Fibroblast of lung (primary cell): ENCODE data around the gene HEMK1. TPM values are rescaled to one million over a fixed set of nuclear protein-coding genes. Genes with fewer than 3 reads are reported as not detected.

Experiments used
- DNase-seq, 2 donors: peaks; one replicate each; pipeline versions ENCODE4 v3.0.0 to v3.0.0-alpha.2; 2010; ENCODE audit warnings: low read depth in 2 of 2
- H2AFZ ChIP-seq: 2 replicates; pipeline ENCODE4 v1.5.1; 2012; ENCODE audit warnings: low read length, control low read depth, inconsistent platforms
- H3K27ac ChIP-seq: 2 replicates; pipeline ENCODE4 v1.5.1; 2011; ENCODE audit warnings: low read length, control low read depth; ENCODE audit not compliant: insufficient read depth
- H3K27me3 ChIP-seq: 2 replicates; pipeline ENCODE4 v1.5.1; 2011; ENCODE audit warnings: mild to moderate bottlenecking, low read length; ENCODE audit not compliant: control insufficient read depth, insufficient read depth
- H3K36me3 ChIP-seq: 2 replicates; pipeline ENCODE4 v1.5.1; 2011; ENCODE audit warnings: low read length; ENCODE audit not compliant: control insufficient read depth, insufficient read depth
- H3K4me1 ChIP-seq: 2 replicates; pipeline ENCODE4 v1.5.1; 2011; ENCODE audit warnings: low read length; ENCODE audit not compliant: control insufficient read depth, insufficient read depth; ENCODE audit errors: extremely low read depth
- H3K4me2 ChIP-seq: 2 replicates; pipeline ENCODE4 v1.5.1; 2011; ENCODE audit warnings: low read length, control low read depth; ENCODE audit not compliant: insufficient read depth; ENCODE audit errors: extremely low read depth
- H3K4me3 ChIP-seq, 4 experiments: fragments of 200-600 bp in 1 of 4; sonication (generic) in 1 of 4; replicated peaks in 1 of 4; 2 replicates each; pipeline ENCODE4 v1.5.1; 2011 to 2016; ENCODE audit warnings: low read length in 4 of 4, low read depth in 3 of 4, mild to moderate bottlenecking in 3 of 4, control low read depth in 2 of 4, inconsistent platforms in 1 of 4, mixed read lengths in 1 of 4; ENCODE audit not compliant: insufficient read depth in 1 of 4; ENCODE audit errors: control extremely low read depth in 1 of 4
- H3K79me2 ChIP-seq: 2 replicates; pipeline ENCODE4 v1.5.1; 2012; ENCODE audit warnings: mild to moderate bottlenecking, low read length, inconsistent platforms; ENCODE audit not compliant: control insufficient read depth, insufficient read depth
- H3K9ac ChIP-seq: 2 replicates; pipeline ENCODE4 v1.5.1; 2011; ENCODE audit warnings: mild to moderate bottlenecking, low read length, control low read depth; ENCODE audit not compliant: insufficient read depth
- H3K9me3 ChIP-seq: 2 replicates; pipeline ENCODE4 v1.5.1; 2012; ENCODE audit warnings: low read depth, low read length; ENCODE audit not compliant: control insufficient read depth, insufficient read depth
- H4K20me1 ChIP-seq: 2 replicates; pipeline ENCODE4 v1.5.1; 2011; ENCODE audit warnings: low read length; ENCODE audit not compliant: control insufficient read depth, insufficient read depth; ENCODE audit errors: extremely low read depth
- CTCF ChIP-seq, 2 donors: IDR thresholded peaks in 1 of 2; conservative IDR thresholded peaks in 1 of 2; 1 replicate in 1 of 2; 2 replicates in 1 of 2; pipeline ENCODE4 v1.5.1; 2011 to 2012; ENCODE audit warnings: low read length in 2 of 2, control low read depth in 1 of 2, inconsistent platforms in 1 of 2, low read depth in 1 of 2, mild to moderate bottlenecking in 1 of 2
- EZH2 ChIP-seq: IDR thresholded peaks from 2 replicates; pipeline ENCODE4 v1.5.1; 2012; ENCODE audit warnings: low read length, control low read depth, mild to moderate bottlenecking; ENCODE audit errors: missing control alignments
- polyA plus RNA-seq, 2 donors: library from polyadenylated mRNA; depleted of rRNA in 1 of 2; stranded (reverse) in 1 of 2; unstranded in 1 of 2; fragments of >200 nt; gene quantifications; 2 replicates each; pipeline ENCODE4 v1.2.1, GENCODE V29; 2011 to 2012; ENCODE audit warnings: missing spikeins in 1 of 2
- total RNA-seq: library from RNA; depleted of rRNA; stranded (reverse); fragments of >200 nt; gene quantifications from 2 replicates; pipeline ENCODE4 v1.2.1, GENCODE V29; 2014

Gene HEMK1
- total and polyA plus RNA-seq, 2 donors (not counting 1 experiment from before 2014, with no cell fraction given), result 8.4 to 12.7 TPM

- Histone ChIP-seq H3K36me3 (no peaks in the 10 kb centered on the region), H2AFZ (no peak overlapping the region), H3K27ac (peak overlapping the region; percentile 85), H4K20me1 (no peaks in the 10 kb centered on the region), H3K4me2 (no peak overlapping the region), H3K9ac (no peak overlapping the region), H3K4me3 (no peak overlapping the region), H3K4me1 (peaks cover 22% of the 10 kb centered on the region), H3K79me2 (no peaks in the 10 kb centered on the region), H3K9me3 (no peaks in the 10 kb centered on the region), H3K27me3 (no peaks in the 10 kb centered on the region)
- TF ChIP-seq EZH2 (no peak), CTCF (conservative IDR thresholded peaks at IDR 0.05 in 1 of 2, IDR thresholded peaks at IDR 0.05 in 1 of 2; ENCODE audit: low read depth in 1 of 2, low read length in 2 of 2) (no peak)
- no peak for DNase-seq
These were observed 30.9 kb downstream of the HEMK1 start for GRCh38 chr3:50600141-50600753.

- peak overlapping the region; percentile 85 for H3K27ac ChIP-seq
- H3K27me3 ChIP-seq, result no peaks in the 10 kb centered on the region
- H2AFZ ChIP-seq, result no peak overlapping the region
- no peaks in the 10 kb centered on the region for H3K36me3 ChIP-seq
- H3K4me2 ChIP-seq, result peak overlapping the region; percentile 48
- no peaks in the 10 kb centered on the region for H3K9me3 ChIP-seq
- TF ChIP-seq CTCF (conservative IDR thresholded peaks at IDR 0.05 in 1 of 2, IDR thresholded peaks at IDR 0.05 in 1 of 2; ENCODE audit: low read depth in 1 of 2, low read length in 2 of 2), result no peak
- TF ChIP-seq EZH2, result no peak
- H4K20me1 ChIP-seq, result no peaks in the 10 kb centered on the region
- peak overlapping the region in 2 of 4 experiments; percentile 10 to 42 for H3K4me3 ChIP-seq
- H3K9ac ChIP-seq, result peak overlapping the region; percentile 30
- no peaks in the 10 kb centered on the region for H3K79me2 ChIP-seq
- peaks cover 22% of the 10 kb centered on the region for H3K4me1 ChIP-seq
- DNase-seq, result peak; percentile 96 to 98
These were observed 31.7 kb downstream of the HEMK1 start for GRCh38 chr3:50600841-50601591.

DNA sequence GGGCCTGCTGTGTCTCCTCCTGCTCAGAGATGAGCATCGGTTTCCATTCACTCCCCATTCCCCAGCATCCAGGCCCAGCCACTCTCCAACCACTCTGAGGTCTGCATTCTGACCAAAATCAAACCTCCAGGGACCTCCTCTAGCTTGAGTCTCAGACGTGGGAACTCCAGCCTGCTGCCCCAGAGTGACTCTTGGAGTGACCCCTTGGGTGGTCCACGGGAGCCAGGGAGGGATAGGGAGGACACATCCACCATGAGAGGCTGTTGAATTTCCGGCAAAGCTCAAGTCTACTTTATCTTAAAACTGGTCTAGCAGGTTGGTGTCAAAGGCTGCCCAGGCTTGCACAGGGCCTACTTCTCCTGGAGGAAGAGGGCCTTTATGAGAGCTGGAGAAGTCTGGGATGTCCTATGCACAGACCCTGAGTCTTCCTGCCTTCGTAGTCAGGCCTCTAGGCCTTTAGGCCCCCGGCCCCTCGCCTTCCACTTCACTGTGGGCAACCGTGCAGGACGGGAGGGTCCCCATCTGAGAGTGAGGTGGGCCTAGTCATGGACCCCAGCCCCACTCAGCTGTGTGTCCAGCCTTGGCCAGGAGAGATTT is 33.4 kb downstream of the HEMK1 start:
- peak overlapping the region; percentile 55 for H3K9ac ChIP-seq
- H3K4me1 ChIP-seq, result peaks cover 22% of the 10 kb centered on the region
- H3K27ac ChIP-seq, result peak overlapping the region; percentile 85
- peak overlapping the region; percentile 9 for H3K4me2 ChIP-seq
- no peak overlapping the region for H2AFZ ChIP-seq
- no peak overlapping the region for H3K4me3 ChIP-seq
- no peak for TF ChIP-seq CTCF (conservative IDR thresholded peaks at IDR 0.05 in 1 of 2, IDR thresholded peaks at IDR 0.05 in 1 of 2; ENCODE audit: low read depth in 1 of 2, low read length in 2 of 2)
- no peak for TF ChIP-seq EZH2
- H3K79me2 ChIP-seq, result no peaks in the 10 kb centered on the region
- no peaks in the 10 kb centered on the region for H4K20me1 ChIP-seq
- DNase-seq, result no peak
- H3K9me3 ChIP-seq, result no peaks in the 10 kb centered on the region
- H3K36me3 ChIP-seq, result peaks cover 6% of the 10 kb centered on the region
- H3K27me3 ChIP-seq, result no peaks in the 10 kb centered on the region
